Measurements from ENCODE around the gene ARL6.

DNA sequence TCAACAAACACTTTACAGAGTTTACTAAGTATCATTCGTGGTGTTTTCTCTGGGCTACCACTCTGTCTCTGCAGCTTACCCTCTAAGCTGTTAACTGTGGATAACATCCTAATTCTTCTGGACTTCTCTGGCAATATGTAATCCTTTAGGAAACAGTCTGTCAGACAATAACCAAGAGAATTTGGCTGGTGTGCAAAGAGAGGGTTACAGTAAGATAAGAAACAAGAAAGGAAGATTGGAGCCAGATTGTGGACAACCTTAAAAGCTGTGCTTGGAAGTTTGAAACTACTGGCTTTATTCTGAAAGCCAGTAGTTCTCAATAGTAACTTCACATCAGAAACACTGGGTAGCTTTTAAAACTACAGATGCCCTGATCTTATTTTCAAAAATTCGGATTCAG, 778 bp downstream of the ARL6 start:
- TF ChIP-seq, protein P1, sequence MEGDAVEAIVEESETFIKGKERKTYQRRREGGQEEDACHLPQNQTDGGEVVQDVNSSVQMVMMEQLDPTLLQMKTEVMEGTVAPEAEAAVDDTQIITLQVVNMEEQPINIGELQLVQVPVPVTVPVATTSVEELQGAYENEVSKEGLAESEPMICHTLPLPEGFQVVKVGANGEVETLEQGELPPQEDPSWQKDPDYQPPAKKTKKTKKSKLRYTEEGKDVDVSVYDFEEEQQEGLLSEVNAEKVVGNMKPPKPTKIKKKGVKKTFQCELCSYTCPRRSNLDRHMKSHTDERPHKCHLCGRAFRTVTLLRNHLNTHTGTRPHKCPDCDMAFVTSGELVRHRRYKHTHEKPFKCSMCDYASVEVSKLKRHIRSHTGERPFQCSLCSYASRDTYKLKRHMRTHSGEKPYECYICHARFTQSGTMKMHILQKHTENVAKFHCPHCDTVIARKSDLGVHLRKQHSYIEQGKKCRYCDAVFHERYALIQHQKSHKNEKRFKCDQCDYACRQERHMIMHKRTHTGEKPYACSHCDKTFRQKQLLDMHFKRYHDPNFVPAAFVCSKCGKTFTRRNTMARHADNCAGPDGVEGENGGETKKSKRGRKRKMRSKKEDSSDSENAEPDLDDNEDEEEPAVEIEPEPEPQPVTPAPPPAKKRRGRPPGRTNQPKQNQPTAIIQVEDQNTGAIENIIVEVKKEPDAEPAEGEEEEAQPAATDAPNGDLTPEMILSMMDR (IDR thresholded peaks at IDR 0.05): no peak
- no peak for TF ChIP-seq EP300 (IDR thresholded peaks at IDR 0.05)
